GM18520 (cell line): Measurements from ENCODE around the gene SPEG.

Experiments
- ATAC-seq: cut with Tn5 transposase; IDR thresholded peaks from one replicate; pipeline ENCODE4 v1.9.1; 2021; ENCODE audit not compliant: unreplicated experiment

SPEG gene

DNA sequence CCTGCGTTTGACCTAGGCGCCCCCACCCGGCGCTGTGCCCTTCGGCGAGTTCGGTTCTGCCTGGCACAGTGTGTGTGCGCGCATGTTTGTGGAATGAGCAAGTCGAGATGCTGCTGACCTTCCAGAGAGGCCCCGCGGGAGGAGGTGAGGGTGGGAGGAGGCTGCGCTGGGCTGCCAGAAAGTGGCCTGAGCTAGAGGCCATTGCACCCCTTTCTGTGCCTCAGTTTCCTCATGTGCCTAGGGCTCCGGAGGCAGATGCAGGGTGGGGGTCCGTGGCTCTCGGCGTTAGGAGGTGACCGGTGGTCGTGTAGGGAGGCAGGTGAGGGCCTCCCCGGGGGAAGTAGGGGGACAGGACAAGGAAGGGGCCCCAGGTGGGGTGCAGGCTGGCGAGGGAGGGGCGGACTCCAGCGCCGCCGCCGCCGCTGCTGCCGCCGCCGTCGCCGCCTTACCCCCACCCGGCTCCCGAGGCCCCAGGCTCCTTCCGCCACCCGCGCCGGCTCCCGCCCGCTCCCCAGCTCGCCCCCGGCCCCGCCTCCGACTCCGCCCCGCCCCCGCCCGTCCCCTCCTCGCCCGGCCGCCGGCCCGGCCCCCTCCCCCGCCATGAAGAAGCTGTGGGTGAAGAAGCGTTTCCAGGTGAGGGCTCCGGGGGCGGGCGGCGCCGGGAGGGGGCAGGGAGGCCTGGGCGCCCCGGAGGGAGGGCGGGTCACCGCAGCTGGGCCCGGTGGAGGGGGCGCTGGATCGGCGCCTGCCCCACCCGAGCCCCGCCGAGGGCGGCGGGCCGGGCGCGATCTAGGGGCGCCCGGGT lies 7.0 kb downstream of the SPEG start:
- no peak for ATAC-seq

DNA sequence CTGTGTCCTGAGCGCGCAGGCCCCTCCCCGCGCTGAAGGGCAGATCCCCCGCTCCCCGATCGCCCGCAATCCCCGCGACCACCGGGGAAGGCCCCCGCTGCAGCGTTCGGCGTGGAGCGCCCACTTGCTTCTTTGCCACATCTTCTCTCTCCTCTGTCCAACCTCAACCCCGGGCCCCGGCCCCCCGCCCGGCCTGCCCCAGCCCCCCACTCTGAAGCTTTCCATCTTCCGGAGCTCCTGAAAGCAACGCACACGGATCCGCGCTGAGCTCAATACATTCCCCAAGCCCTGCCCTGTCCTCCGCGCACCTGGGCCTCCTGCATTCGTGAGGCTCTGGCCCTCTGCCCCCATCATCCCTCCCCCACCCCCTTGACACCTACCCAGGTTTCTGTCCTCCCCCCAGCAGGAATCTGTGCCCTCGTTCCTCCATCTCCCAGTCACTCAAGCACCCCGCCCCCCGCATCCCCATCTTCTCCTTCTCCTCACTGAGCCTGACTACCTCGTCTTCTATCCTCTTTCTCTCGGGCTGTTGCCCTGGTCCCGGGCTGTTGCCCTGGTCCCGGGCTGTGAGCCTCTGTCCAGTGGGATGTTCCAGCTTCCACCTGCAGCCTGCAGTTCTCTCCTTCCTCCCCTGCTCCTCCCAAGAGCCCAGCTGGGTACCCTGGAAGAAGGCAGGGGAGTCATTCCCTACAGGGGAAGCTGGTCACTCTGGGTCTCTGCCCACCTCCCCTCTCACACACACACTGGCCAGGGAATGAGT lies 7.8 kb downstream of the SPEG start:
- no peak for ATAC-seq

DNA sequence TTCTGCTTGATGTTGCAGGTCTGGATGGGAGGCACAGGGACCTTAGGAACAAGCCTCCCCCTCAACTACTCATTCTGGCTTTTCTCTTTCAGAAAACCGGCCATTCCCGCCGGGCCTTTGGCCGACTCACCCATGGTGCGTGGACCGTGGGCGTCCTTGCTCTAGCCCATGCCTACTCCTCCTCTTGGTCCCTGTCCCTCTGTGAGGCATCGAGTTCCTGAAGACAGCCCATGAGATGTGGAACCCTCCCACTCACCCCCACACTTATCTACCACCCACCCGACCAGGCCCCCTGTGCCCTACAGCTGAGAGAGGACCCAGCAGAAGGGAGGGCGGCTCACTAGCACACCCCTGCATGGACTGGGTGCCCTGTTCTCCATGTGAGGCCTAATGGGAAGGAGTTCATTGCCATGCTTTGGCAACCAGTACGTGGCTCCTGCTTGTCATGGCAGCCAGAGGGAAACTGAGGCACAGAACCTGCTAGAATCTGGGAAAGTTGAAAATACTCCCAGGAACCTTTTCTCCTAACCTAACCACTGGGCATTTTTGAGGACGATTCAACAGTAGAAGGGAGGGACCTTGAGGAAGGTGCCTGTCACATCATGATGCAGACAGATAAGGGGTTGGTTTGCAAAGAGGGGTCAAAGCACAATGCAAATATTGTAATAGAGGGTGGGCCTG lies 8.5 kb downstream of the SPEG start:
- ATAC-seq, result no peak

DNA sequence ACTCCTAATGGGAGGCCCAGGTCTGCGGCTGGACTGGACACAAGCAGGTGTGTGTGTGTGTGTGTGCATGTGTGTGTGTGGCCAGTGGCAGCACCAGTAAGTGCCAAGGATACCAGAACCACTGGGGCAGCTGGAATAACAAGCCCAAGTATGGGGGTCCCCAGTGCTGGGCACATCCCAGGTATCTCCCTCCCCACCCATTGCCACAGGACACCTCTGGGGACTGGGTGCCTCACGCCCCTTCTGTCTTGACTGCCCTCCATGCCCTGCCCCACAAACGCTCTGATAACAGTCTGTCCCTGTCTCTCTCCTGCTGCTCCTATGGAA lies 9.0 kb downstream of the SPEG start:
- no peak for ATAC-seq

DNA sequence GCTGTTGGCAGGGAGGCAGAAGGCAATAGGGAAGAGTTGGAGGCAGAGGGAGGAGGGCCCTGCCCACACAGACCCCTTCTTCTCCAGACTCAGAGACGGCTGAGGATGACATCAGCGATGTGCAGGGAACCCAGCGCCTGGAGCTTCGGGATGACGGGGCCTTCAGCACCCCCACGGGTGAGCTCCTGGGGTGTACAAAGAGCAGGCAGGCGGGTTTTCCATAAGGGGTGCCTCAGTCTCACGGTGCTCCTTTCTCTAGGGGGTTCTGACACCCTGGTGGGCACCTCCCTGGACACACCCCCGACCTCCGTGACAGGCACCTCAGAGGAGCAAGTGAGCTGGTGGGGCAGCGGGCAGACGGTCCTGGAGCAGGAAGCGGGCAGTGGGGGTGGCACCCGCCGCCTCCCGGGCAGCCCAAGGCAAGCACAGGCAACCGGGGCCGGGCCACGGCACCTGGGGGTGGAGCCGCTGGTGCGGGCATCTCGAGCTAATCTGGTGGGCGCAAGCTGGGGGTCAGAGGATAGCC lies 10.0 kb downstream of the SPEG start:
- no peak for ATAC-seq

DNA sequence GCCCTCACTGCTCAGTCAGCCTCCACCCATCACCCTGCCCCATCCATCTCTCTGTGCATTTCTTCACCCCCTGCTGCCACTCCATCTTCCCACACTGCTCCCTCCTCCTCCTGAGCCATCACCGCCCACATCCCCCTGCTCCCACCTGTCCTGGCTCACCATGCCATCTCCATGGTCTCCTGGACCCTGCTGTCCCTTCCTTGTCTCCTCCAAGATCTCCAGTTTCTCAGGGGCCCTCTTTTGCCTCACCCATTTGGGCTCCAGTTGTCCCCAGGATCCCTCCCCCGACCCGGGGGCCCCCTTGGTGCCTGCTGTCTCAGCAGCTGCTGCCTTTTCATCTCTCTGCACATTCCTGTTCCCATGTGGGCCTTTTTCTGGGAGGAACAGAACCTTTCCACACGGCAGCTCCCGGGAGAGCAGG lies 10.6 kb downstream of the SPEG start:
- no peak for ATAC-seq

DNA sequence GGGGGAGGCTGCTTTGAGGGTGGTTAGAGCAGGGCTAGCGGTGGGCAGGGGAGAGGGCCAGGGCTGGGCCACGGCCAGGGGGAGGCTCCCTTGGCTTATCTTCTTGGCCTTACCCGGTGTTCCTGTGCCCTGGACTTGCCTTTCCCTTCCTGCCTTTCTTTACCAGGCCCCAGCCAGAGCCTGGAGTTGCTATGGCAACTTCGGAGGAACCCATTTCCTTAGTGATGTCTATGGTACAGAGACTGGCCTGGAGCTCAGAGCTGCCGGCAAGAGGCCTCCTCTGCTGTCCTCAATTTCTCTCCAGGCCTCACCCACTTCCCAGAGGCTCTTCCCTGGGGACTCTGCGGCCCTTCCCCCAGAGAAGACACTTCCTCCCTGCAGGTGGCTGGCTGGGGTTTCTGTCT lies 11.5 kb downstream of the SPEG start:
- no peak for ATAC-seq

DNA sequence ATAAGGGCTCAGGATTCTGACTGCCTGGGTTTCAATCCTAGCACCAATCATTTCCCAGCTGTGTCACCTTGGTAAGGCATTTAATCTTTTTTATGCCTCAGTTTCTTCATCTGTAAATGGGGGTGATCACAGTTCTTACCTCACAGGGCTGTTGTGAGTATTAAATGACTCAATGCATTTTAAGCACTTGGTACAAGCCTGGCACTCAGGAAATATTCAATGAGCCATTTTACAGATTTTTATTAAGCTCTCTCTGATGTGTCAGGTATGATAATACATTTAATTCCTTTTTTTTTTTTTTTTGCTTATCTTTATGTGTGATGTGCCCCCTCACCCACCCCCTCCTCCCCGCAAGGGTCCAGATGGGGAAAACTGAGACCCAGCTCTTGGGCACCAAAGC lies 12.0 kb downstream of the SPEG start:
- ATAC-seq, result no peak

DNA sequence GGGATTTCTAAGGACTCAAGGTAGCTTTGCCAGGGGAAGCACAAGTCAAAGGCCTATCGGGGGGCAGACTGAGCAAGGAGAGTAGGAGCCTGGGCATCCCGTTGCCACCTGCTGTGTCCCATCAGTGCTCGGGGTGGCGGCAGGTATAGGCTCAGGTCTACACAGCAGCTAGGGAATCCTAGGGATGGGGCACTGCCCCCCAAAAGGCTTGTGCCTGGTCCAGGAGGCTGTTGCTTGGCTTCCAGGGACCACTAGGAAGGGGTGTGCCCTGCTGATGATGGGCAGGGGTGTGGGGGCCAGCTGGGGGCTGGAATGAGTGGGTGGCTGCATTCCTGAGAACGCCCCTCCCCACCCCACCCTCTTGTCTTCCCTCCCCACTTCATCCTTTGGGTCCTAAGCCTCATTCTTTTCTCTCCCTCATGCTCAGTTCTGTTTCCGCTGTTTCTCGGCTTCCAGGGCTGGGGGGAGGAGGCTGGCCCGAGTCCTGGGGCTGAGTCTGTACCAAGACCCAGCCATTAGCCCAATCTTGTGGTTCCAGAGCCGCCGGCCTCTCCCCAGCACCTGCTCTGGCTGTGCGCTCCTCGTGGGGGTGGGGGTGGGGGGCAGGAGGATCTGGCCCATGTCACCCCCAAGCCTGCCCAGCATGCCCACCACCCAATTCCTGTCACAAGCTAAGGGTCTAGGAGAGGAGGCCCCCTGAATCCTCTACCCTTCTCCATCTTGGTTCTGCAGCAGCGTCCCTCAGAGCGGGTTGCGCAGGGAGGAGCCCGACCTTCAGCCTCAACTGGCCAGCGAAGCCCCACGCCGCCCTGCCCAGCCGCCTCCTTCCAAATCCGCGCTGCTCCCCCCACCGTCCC lies 12.8 kb downstream of the SPEG start:
- ATAC-seq, result no peak

DNA sequence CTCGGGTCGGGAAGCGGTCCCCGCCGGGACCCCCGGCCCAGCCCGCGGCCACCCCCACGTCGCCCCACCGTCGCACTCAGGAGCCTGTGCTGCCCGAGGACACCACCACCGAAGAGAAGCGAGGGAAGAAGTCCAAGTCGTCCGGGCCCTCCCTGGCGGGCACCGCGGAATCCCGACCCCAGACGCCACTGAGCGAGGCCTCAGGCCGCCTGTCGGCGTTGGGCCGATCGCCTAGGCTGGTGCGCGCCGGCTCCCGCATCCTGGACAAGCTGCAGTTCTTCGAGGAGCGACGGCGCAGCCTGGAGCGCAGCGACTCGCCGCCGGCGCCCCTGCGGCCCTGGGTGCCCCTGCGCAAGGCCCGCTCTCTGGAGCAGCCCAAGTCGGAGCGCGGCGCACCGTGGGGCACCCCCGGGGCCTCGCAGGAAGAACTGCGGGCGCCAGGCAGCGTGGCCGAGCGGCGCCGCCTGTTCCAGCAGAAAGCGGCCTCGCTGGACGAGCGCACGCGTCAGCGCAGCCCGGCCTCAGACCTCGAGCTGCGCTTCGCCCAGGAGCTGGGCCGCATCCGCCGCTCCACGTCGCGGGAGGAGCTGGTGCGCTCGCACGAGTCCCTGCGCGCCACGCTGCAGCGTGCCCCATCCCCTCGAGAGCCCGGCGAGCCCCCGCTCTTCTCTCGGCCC lies 13.6 kb downstream of the SPEG start:
- ATAC-seq, result no peak

DNA sequence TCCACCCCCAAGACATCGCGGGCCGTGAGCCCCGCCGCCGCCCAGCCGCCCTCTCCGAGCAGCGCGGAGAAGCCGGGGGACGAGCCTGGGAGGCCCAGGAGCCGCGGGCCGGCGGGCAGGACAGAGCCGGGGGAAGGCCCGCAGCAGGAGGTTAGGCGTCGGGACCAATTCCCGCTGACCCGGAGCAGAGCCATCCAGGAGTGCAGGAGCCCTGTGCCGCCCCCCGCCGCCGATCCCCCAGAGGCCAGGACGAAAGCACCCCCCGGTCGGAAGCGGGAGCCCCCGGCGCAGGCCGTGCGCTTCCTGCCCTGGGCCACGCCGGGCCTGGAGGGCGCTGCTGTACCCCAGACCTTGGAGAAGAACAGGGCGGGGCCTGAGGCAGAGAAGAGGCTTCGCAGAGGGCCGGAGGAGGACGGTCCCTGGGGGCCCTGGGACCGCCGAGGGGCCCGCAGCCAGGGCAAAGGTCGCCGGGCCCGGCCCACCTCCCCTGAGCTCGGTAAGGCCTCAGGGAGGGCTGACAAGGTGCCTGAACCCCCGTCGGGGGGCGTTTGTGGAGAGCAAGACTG lies 14.2 kb downstream of the SPEG start:
- no peak for ATAC-seq

DNA sequence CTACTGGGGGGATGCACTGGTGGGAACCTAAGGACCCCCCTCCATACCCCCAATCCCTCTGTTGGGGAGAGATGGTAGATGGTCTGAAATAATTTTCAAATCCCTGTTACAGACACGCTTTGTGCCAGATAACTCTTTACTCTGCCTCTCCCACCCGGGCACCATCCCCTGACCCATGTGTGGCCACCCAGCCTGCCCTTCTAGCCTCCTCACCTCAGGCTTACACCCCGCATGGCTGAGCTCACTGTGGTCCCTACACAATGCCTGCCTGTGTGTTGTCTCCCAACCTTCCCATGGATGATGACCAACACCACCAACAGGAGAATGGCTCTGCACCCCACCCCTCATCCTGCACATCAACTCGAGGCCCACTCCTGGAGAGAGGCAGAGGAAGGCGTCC lies 15.0 kb downstream of the SPEG start:
- ATAC-seq, result no peak

DNA sequence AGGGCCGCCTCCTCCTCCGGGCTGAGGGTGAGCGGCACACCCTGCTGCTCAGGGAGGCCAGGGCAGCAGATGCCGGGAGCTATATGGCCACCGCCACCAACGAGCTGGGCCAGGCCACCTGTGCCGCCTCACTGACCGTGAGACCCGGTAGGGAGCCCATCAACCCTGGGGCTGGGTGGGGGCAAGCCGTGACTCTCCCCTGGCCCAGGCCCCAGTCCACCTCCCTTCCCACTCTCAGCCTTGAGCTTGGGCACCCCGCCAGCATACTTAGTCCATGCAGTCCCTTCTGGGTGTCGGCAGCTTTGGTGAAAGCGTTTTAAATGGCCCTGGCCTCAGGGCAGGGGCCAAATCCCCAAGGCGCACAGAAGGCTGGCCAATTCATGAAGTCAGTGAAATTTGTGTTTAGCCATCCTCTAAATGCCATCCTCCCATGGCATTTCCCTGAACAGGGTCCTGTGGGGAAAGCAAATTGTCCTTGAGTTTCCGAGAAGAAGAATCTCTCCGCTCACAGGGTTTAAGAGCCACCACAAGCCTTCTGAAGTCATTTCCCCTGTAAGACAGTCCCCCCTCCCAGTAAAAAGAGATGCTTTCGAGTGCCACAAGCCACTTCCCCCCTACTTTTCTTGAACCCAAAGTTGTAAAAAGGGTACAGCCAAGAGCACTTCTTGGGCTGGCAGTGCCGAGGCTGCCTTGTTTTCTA lies 17.2 kb downstream of the SPEG start:
- ATAC-seq, result no peak

DNA sequence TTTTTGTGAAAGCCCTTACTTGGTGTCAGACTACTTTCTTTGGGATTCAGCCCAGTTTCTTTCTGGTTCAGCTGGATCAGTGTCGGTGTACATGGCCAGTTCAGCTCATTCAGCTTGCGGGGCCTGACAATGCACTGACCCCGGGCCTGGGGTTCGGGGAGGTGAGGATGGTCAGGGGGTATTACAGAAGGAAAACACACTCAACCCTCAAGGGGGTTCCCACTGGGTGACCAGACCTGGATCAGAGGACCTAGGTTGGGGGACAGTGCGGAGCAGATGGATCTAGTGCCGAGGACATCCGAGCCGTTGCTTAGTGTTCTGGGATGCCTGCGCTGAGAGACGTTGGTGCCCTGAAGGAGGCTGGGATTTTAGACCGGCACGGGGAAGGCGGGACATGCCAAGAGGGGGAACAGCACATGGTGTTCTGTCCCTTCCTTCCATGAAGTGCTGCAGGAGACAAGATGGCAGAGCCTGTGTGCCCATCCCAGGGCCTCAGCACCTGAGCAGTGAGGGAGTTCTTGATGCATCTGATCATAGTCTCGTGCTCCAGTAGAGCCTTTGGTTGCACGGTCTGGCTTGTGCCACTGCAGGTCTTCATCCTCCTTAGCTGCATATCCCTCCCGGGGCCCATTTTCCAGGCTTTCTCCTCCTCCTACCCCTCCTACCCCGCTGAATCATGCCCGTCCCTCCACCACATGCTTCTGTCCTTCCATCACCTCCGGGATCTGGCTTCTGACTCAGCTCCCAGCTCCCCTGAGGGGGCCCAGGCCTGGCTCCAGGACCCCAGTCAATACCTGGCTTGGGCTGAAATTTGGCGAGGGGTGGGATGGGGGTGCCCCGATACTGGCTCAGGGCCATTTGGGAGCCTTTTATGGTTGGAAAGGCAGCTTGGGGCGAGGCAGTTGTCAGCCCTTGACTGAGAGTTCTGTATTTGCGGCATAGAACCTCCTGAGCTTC lies 18.0 kb downstream of the SPEG start:
- no peak for ATAC-seq

DNA sequence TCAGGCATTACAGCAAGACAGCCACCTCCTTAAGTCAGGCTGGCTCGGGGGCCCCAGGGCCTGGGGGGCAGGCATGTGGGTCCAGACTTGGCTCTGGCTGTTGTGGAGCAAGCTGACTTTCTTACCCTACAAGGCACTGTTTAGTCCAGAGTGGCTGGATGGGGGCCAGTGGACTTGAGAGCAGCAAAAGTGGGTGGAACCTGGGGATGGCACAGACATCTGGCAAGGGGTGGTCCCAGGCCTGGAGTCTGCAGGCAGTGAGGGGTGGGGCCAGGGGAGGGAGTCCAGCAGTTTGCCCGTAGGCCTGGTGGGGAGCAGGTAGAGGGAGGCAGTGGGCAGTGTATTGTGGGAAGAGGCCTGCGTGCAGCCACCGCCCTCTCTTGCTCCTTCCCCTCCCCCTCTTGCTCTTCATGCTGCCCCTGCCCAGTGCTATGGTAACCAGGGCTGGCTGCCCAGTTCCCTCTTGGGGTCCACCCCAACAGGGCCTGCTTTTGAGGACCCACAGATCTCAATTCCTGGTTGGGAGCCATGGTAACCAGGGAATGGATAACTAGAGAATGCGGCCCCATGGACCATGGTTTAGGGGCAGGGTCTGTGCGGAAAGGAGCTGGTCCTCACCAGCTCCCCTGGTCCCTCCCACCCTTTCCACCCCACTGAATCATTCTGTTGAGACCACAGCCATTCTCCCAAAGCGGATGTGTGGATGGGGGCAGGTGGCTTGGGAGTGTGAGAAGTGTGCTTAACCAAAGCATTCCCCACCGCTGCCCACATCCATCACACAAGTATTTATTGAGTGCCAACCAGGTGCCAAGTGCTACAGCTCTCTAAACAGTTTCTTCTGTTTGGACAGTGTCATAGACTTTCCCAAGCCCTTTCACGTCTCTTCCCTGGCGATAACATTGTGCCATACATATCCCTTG lies 19.3 kb downstream of the SPEG start:
- no peak for ATAC-seq

DNA sequence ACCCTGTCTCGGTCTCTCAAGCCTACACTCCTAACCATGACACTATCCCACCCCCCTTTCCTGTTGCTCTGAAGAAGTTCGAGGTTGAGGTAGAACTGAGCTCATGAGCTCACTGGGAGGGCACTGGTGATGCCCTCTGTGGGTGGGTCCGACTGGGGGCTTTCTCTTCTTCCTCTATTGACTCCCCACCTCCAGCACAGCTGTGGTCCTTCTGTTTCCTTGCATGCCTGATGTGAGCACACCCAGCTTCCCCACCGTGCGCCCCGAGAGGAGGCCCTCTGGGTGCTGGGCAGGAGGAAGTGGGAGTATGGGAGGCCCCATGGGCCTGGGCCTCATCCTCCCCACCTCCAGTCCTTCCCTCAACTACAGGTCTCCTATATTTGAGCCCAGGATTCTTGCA lies 20.9 kb downstream of the SPEG start:
- ATAC-seq, result no peak

DNA sequence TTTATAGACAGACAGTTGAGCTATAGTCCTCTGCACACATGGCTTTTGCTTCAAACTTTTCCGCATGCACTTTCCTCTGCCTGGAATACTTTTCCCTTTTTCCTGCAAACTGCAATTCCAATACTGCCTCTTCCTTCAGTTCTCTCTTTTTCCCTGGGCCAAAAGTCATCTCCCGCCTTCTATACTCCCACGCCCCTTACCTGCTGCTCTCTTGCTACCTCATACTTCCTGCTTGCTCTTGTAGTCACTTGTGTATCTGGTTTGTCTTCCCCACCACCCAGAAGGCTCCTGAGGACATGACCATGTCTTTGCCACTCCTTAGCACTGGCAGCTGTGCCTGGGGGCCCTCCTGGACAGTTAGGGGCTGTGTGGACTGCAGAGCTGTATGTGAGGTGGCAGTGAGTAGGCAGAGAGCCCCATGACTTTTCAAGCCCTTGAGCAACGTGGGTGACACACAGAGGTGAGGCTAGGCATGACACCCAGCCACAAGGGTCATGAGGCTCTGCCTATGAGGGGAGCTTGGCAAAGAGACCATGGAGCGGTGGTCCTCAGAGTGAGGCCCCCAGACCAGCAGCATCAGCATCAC lies 23.2 kb downstream of the SPEG start:
- ATAC-seq, result no peak
